Caco-2 (cell line): ENCODE results near the gene MOXD1. TPM values are rescaled to one million over a fixed set of nuclear protein-coding genes. Genes with fewer than 3 reads are reported as not detected.

Experiments
- Bru-seq: library from RNA; stranded (reverse); fragments of 400-500 nt; gene quantifications from one replicate; lab custom pipeline; 2021; lab: Mats Ljungman, UMichigan
- BruChase-seq, 2 experiments: library from RNA; stranded (reverse); fragments of 400-500 nt; gene quantifications; one replicate each; lab custom pipeline; 2021; lab: Mats Ljungman, UMichigan
- BruUV-seq: library from RNA; stranded (reverse); fragments of 400-500 nt; replicated peaks from 2 replicates; lab custom pipeline; 2021; lab: Mats Ljungman, UMichigan
- CTCF ChIA-PET: fragments of 300-600 bp; sonication (Branson Sonifier 250); formaldehyde crosslinking; loops from one replicate; lab custom pipeline; 2022; ENCODE audit warnings: antibody characterized with exemption; lab: Charles Lee
- POLR2A ChIA-PET: fragments of 300-600 bp; sonication (Branson Sonifier 250); formaldehyde crosslinking; loops from one replicate; lab custom pipeline; 2022; ENCODE audit warnings: antibody characterized with exemption; lab: Charles Lee
- DNase-seq, 2 experiments: peaks; one replicate each; pipeline versions ENCODE4 v3.0.0 to v3.0.0-alpha.2; 2020 to 2022
- H3K27me3 ChIP-seq: replicated peaks from 2 replicates; pipeline ENCODE4 v1.6.0; 2011; ENCODE audit warnings: low read length; ENCODE audit not compliant: control insufficient read depth, insufficient read depth
- H3K36me3 ChIP-seq: 2 replicates; pipeline ENCODE4 v1.5.1; 2011; ENCODE audit warnings: low read length; ENCODE audit not compliant: control insufficient read depth, insufficient read depth
- H3K4me1 ChIP-seq: fragments of 250-450 bp; sonication (Bioruptor Pico); 2 replicates; pipeline ENCODE4 v1.5.1; 2020; ENCODE audit warnings: mild to moderate bottlenecking
- H3K4me3 ChIP-seq: 2 replicates; pipeline ENCODE4 v1.5.1; 2011; ENCODE audit warnings: low read depth, mild to moderate bottlenecking, control low read depth, low read length
- H3K9me3 ChIP-seq: fragments of 250-450 bp; sonication (Bioruptor Pico); 2 replicates; pipeline ENCODE4 v1.5.1; 2020; ENCODE audit warnings: mild to moderate bottlenecking, moderate library complexity
- H3K27ac Mint-ChIP-seq: one replicate; pipeline ENCODE4 v1.8.0; 2022; ENCODE audit warnings: mixed read lengths; ENCODE audit not compliant: unreplicated experiment
- H3K27me3 Mint-ChIP-seq: one replicate; pipeline ENCODE4 v1.8.0; 2022; ENCODE audit warnings: mixed read lengths; ENCODE audit not compliant: insufficient read depth, unreplicated experiment
- H3K36me3 Mint-ChIP-seq: one replicate; pipeline ENCODE4 v1.8.0; 2022; ENCODE audit warnings: mild to moderate bottlenecking, mixed read lengths; ENCODE audit not compliant: insufficient read depth, unreplicated experiment
- H3K4me1 Mint-ChIP-seq: one replicate; pipeline ENCODE4 v1.8.0; 2022; ENCODE audit warnings: low read depth, mixed read lengths; ENCODE audit not compliant: unreplicated experiment
- H3K4me3 Mint-ChIP-seq: one replicate; pipeline ENCODE4 v1.8.0; 2022; ENCODE audit warnings: mild to moderate bottlenecking, moderate library complexity, mixed read lengths; ENCODE audit not compliant: unreplicated experiment
- H3K9me3 Mint-ChIP-seq: one replicate; pipeline ENCODE4 v1.8.0; 2022; ENCODE audit warnings: mixed read lengths; ENCODE audit not compliant: unreplicated experiment
- intact Hi-C: fragments of 100-400 bp; cut with micrococcal nuclease; formaldehyde crosslinking; loops from one replicate; pipeline ENCODE4 v1.10.0; 2022; ENCODE audit not compliant: unreplicated experiment
- long read RNA-seq: library from polyadenylated mRNA; stranded (forward); transcript quantifications from one replicate; pipeline ENCODE4 v2.0.0, GENCODE V29; 2022
- total RNA-seq: library from RNA; stranded (reverse); gene quantifications from 2 replicates; pipeline ENCODE4 v1.2.3, GENCODE V29; 2022
- TF ChIP-seq, protein P1 (sequence below), 2 experiments: fragments of 200-600 bp in 1 of 2; IDR thresholded peaks; 1 replicate in 1 of 2; 2 replicates in 1 of 2; pipeline versions ENCODE4 v1.5.1 to v1.8.0; 2011 to 2022; ENCODE audit warnings: antibody characterized with exemption in 1 of 2, control low read depth in 1 of 2, inconsistent platforms in 1 of 2, low read depth in 1 of 2, low read length in 1 of 2, mild to moderate bottlenecking in 1 of 2, moderate library complexity in 1 of 2; ENCODE audit not compliant: insufficient read depth in 1 of 2, severe bottlenecking in 1 of 2, unreplicated experiment in 1 of 2

The MOXD1 gene
- 0.09 TPM in 1 of 2 replicates, not detected in the other for total RNA-seq
- Bru-seq, nascent RNA, result percentile 6 among the genes with signal in this experiment
- BruChase-seq, experiment 1, labeled RNA remaining after a 2-hour chase, result percentile 7 among the genes with signal in this experiment
- percentile 8 among the genes with signal in this experiment for BruChase-seq, experiment 2, labeled RNA remaining after a 6-hour chase
- long read RNA-seq, partial matches to known transcripts, result 0 of 1 reads
- long read RNA-seq, other reads (novel, unspliced or antisense), result 0 of 1 reads

DNA sequence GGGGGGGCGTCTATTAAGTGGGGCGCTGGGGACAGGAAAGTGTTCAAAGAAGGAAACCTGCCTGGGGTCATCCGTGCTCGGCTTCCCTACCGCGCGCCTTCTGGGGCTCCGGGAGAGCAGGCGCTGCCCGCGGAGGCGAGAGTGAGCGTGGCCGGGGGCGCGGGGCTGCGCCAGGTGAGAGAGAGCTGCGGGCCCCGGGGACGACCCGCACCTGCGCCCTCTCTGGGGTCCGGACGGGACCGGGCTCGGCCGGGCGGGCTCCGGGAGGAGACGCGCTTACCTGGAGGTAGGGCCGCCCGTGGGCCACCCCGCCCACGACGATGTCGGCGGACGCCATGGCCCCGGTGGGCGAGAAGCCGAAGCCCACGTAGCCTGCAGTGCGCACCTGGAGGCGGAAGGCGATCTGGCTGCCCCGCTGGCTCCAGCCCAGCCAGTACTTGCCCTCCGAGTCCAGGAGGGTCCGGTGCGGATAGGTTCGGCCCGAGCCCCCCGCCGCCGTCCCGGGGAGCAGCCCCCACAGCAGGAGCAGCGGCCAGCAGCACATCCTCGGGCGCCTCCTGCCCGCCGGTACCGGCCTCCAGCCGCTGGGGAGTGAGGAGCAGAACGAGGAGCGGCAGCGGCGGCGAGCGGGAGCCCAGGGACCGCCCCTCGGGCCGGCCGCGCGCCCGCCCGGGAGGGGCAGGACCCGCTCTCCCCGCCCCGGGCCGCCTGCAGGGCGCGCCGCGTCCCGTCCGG is at the start of gene MOXD1:
Gene MOXD1 (minus strand): TSS at position 593 of the 735 bp plus-strand sequence. CDS start 49 bp downstream, at position 544.
- Histone ChIP-seq H3K36me3 (no peaks in the 10 kb centered on the region), H3K27me3 (peaks cover 2% of the 10 kb centered on the region), H3K4me3 (peak within 1 kb of the TSS; percentile 78), H3K9me3 (no peaks in the 10 kb centered on the region), H3K4me1 (no peaks in the 10 kb centered on the region)
- no peaks in the 10 kb centered on the region for H3K9me3 Mint-ChIP-seq
- CTCF ChIA-PET, result no interaction called here
- BruUV-seq, result no TSS peak
- intact Hi-C loops, result loop anchor here (2.0 kb wide), 2 partner anchors 84 to 100 kb away; no protein-coding TSS in a partner anchor
- no peaks in the 10 kb centered on the region for H3K36me3 Mint-ChIP-seq
- H3K27me3 Mint-ChIP-seq, result peaks cover 30% of the 10 kb centered on the region
- peak within 1 kb of the TSS; percentile 71 for H3K4me3 Mint-ChIP-seq
- DNase-seq, result peak; percentile 40 to 64
- no peak within 1 kb of the TSS for H3K27ac Mint-ChIP-seq
- H3K4me1 Mint-ChIP-seq, result peaks cover 5% of the 10 kb centered on the region
- POLR2A ChIA-PET, result no interaction called here
- TF ChIP-seq, protein P1, sequence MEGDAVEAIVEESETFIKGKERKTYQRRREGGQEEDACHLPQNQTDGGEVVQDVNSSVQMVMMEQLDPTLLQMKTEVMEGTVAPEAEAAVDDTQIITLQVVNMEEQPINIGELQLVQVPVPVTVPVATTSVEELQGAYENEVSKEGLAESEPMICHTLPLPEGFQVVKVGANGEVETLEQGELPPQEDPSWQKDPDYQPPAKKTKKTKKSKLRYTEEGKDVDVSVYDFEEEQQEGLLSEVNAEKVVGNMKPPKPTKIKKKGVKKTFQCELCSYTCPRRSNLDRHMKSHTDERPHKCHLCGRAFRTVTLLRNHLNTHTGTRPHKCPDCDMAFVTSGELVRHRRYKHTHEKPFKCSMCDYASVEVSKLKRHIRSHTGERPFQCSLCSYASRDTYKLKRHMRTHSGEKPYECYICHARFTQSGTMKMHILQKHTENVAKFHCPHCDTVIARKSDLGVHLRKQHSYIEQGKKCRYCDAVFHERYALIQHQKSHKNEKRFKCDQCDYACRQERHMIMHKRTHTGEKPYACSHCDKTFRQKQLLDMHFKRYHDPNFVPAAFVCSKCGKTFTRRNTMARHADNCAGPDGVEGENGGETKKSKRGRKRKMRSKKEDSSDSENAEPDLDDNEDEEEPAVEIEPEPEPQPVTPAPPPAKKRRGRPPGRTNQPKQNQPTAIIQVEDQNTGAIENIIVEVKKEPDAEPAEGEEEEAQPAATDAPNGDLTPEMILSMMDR (IDR thresholded peaks at IDR 0.05; ENCODE audit: insufficient read depth in 1 of 2, low read depth in 1 of 2, low read length in 1 of 2, severe bottlenecking in 1 of 2, unreplicated experiment in 1 of 2), result no peak

- Histone ChIP-seq H3K4me1 (no peaks in the 10 kb centered on the region), H3K9me3 (0 out of 2 replicates have a peak, but pooled peaks cover 4% of the 10 kb centered on the region), H3K27me3 (no peaks in the 10 kb centered on the region), H3K36me3 (no peaks in the 10 kb centered on the region), H3K4me3 (no peak overlapping the region)
- ChIA-PET POLR2A (no interaction called here), CTCF (interaction anchor here (0.5 kb wide), 1 partner anchor 1132 kb away, joined by 6 read pairs; no protein-coding TSS in a partner anchor)
- H3K36me3 Mint-ChIP-seq, result no peaks in the 10 kb centered on the region
- no peak overlapping the region for H3K4me3 Mint-ChIP-seq
- no peaks in the 10 kb centered on the region for H3K27me3 Mint-ChIP-seq
- no peak overlapping the region for H3K27ac Mint-ChIP-seq
- no peak for DNase-seq
- BruUV-seq, result no TSS peak
- TF ChIP-seq, protein P1 (IDR thresholded peaks at IDR 0.05; ENCODE audit: insufficient read depth in 1 of 2, low read depth in 1 of 2, low read length in 1 of 2, severe bottlenecking in 1 of 2, unreplicated experiment in 1 of 2), result no peak
- intact Hi-C loops, result no loop called here
- no peaks in the 10 kb centered on the region for H3K4me1 Mint-ChIP-seq
- H3K9me3 Mint-ChIP-seq, result peaks cover 12% of the 10 kb centered on the region
Measured at GRCh38 chr6:132446855-132447241, 45.6 kb upstream of the MOXD1 start.

DNA sequence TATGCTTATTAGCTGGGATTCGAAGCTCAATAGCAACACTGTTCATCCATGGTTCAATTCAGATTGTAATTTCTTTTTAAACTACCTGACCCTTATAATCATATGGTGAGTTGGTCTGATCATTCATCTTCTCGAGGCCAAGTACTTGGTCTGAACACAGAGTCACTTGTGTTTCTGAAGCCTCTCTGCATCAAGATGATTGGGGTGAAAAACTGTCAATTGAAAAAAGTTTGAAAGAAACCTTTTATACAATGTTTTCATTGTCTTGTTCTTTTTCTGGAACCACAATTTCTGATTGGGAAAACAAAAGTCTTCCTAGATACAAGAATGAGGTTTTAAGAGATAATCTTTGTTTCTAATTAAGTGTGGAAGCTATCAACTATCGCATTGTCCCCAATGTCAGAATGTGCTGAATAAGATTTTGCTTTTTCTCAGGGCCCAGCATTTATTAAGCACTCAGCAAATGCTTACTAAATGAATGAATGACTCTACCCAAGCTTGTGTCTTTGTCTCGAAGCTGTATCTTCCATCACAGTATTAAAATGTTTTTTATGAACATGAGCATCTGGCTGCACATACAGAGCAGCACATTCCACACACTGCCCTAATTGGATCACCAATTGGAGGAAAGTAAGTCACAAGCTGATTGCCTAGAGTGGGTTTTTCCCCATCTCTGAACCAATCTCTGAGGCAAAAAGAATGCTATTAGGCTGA is 45.0 kb upstream of the MOXD1 start:
- Histone ChIP-seq H3K9me3 (0 out of 2 replicates have a peak, but pooled peaks cover 4% of the 10 kb centered on the region), H3K27me3 (no peaks in the 10 kb centered on the region), H3K36me3 (no peaks in the 10 kb centered on the region), H3K4me3 (no peak overlapping the region), H3K4me1 (no peaks in the 10 kb centered on the region)
- POLR2A ChIA-PET, result no interaction called here
- Mint-ChIP-seq H3K4me1 (no peaks in the 10 kb centered on the region), H3K4me3 (no peak overlapping the region), H3K9me3 (peaks cover 18% of the 10 kb centered on the region), H3K36me3 (no peaks in the 10 kb centered on the region), H3K27ac (no peak overlapping the region), H3K27me3 (no peaks in the 10 kb centered on the region)
- intact Hi-C loops, result no loop called here
- no TSS peak for BruUV-seq
- CTCF ChIA-PET, result no interaction called here
- no peak for DNase-seq
- TF ChIP-seq, protein P1 (IDR thresholded peaks at IDR 0.05; ENCODE audit: insufficient read depth in 1 of 2, low read depth in 1 of 2, low read length in 1 of 2, severe bottlenecking in 1 of 2, unreplicated experiment in 1 of 2), result no peak
